HG03095 (cell line): Measurements from ENCODE around the gene CTNND2.

ENCODE experiments used
- ATAC-seq: cut with Tn5 transposase; IDR thresholded peaks from one replicate; pipeline ENCODE4 v1.9.1; 2021; ENCODE audit warnings: moderate library complexity; ENCODE audit not compliant: unreplicated experiment

The CTNND2 gene

GRCh38 chr5:11785771-11786352 lies 118.4 kb downstream of the CTNND2 start:
- no peak for ATAC-seq

GRCh38 chr5:11780641-11781345 lies 123.5 kb downstream of the CTNND2 start:
- ATAC-seq: no peak

GRCh38 chr5:11777096-11777495 lies 127.2 kb downstream of the CTNND2 start:
- no peak for ATAC-seq

- no peak for ATAC-seq
These were observed 133.9 kb downstream of the CTNND2 start for GRCh38 chr5:11770310-11770709.

- ATAC-seq: no peak
These were observed 143.2 kb downstream of the CTNND2 start for GRCh38 chr5:11760934-11761603.

- no peak for ATAC-seq
These were observed 145.9 kb downstream of the CTNND2 start for GRCh38 chr5:11758321-11758720.

GRCh38 chr5:11757661-11758060 lies 146.6 kb downstream of the CTNND2 start:
- no peak for ATAC-seq

- ATAC-seq: no peak
These were observed 167.2 kb downstream of the CTNND2 start for GRCh38 chr5:11737010-11737409.

- no peak for ATAC-seq
These were observed 169.9 kb downstream of the CTNND2 start for GRCh38 chr5:11734369-11734768.

GRCh38 chr5:11733840-11734192 lies 170.4 kb downstream of the CTNND2 start:
- no peak for ATAC-seq

- no peak for ATAC-seq
These were observed 170.9 kb downstream of the CTNND2 start for GRCh38 chr5:11733185-11733839.

- no peak for ATAC-seq
These were observed 179.3 kb downstream of the CTNND2 start for GRCh38 chr5:11724940-11725339.

- ATAC-seq: no peak
These were observed 184.3 kb downstream of the CTNND2 start for GRCh38 chr5:11719888-11720481.

- ATAC-seq: no peak
These were observed 188.6 kb downstream of the CTNND2 start for GRCh38 chr5:11715461-11716196.

- no peak for ATAC-seq
These were observed 192.3 kb downstream of the CTNND2 start for GRCh38 chr5:11711932-11712331.

- ATAC-seq: no peak
These were observed 195.2 kb downstream of the CTNND2 start for GRCh38 chr5:11709021-11709420.

- no peak for ATAC-seq
These were observed 199.3 kb downstream of the CTNND2 start for GRCh38 chr5:11704916-11705315.

- ATAC-seq: no peak
These were observed 203.9 kb downstream of the CTNND2 start for GRCh38 chr5:11700391-11700790.

- no peak for ATAC-seq
These were observed 211.6 kb downstream of the CTNND2 start for GRCh38 chr5:11692636-11693035.

GRCh38 chr5:11687498-11687897 lies 216.7 kb downstream of the CTNND2 start:
- ATAC-seq: no peak

GRCh38 chr5:11684607-11685006 lies 219.6 kb downstream of the CTNND2 start:
- ATAC-seq: no peak
